Kidney (tissue), 14 donors: ENCODE data around the gene IRAK3. TPM values are rescaled to one million over a fixed set of nuclear protein-coding genes. Genes with fewer than 3 reads are reported as not detected.

Experiments used
- DNase-seq, 5 donors: peaks; one replicate each; pipeline ENCODE4 v3.0.0-alpha.2; 2013 to 2020
- FAIRE-seq: peaks from 2 replicates; lab custom pipeline; 2012; peaks lifted over from hg19 to GRCh38; lab: Jason Lieb, UNC
- H3K27ac ChIP-seq, 2 donors: one replicate each; pipeline ENCODE4 v1.7.0; 2013; ENCODE audit warnings: low read depth in 2 of 2, low read length in 2 of 2, inconsistent platforms in 1 of 2
- H3K27me3 ChIP-seq: one replicate; pipeline ENCODE4 v1.7.1; 2013; ENCODE audit warnings: low read length, inconsistent platforms; ENCODE audit not compliant: control insufficient read depth, insufficient read depth
- H3K36me3 ChIP-seq, 3 donors: one replicate each; pipeline versions ENCODE4 v1.7.0 to v1.7.1; 2013; ENCODE audit warnings: low read length in 3 of 3, control low read depth in 1 of 3, inconsistent platforms in 1 of 3; ENCODE audit not compliant: insufficient read depth in 3 of 3, control insufficient read depth in 2 of 3
- H3K4me1 ChIP-seq, 3 donors: one replicate each; pipeline versions ENCODE4 v1.7.0 to v1.7.1; 2013; ENCODE audit warnings: low read length in 3 of 3, inconsistent platforms in 1 of 3, low read depth in 1 of 3; ENCODE audit not compliant: control insufficient read depth in 2 of 3, insufficient read depth in 2 of 3
- H3K4me3 ChIP-seq, 3 donors: one replicate each; pipeline versions ENCODE4 v1.7.0 to v1.8.1; 2013; ENCODE audit warnings: low read length in 3 of 3, control low read depth in 1 of 3, inconsistent platforms in 1 of 3
- H3K9ac ChIP-seq, 3 donors: one replicate each; pipeline versions ENCODE4 v1.7.0 to v1.7.1; 2013; ENCODE audit warnings: low read length in 3 of 3, control low read depth in 1 of 3, inconsistent platforms in 1 of 3
- H3K9me3 ChIP-seq, 3 donors: one replicate each; pipeline versions ENCODE4 v1.7.0 to v1.7.1; 2013; ENCODE audit warnings: low read length in 3 of 3, control low read depth in 1 of 3, inconsistent platforms in 1 of 3; ENCODE audit not compliant: control insufficient read depth in 2 of 3, insufficient read depth in 1 of 3
- intact Hi-C: fragments of 100-400 bp; cut with DNase I; formaldehyde crosslinking; loops from one replicate; pipeline ENCODE4 v1.11.1; 2022
- polyA plus RNA-seq: library from polyadenylated mRNA; stranded (reverse); fragments of 350-450 nt; fragmentation: Illumina TruSeq; extraction: RNeasy Lipid Tissue Mini Kit (QIAGEN cat#74804); gene quantifications from one replicate; pipeline ENCODE4 v1.2.3, GENCODE V29; 2014; ENCODE audit warnings: low read depth, low replicate concordance; ENCODE audit not compliant: insufficient read depth
- total RNA-seq: library from RNA; stranded (reverse); fragmentation: NEBNext Ultra II Directional; extraction: Animal tissue kit (Norgen Biotek cat#: 25700); gene quantifications from one replicate; pipeline ENCODE4 v1.2.1, GENCODE V29; 2021
- TF ChIP-seq, protein P1 (sequence below): IDR thresholded peaks from 3 replicates; pipeline ENCODE4 v1.5.1; 2012; ENCODE audit warnings: mild to moderate bottlenecking, moderate library complexity, borderline replicate concordance; ENCODE audit not compliant: insufficient read depth; ENCODE audit errors: extremely low read depth
- donor health status: control.
- donor health status: control.
- donor health status: control.
- donor health status: control.
- donor health status: control.
- donor health status: DM: yes; HTN: yes; CAD: no.
- donor health status: Normal renal cell carcinoma (clear cell type).

The IRAK3 gene
- total and polyA plus RNA-seq, 2 donors from 2014 or later = 1.2 to 19.9 TPM

DNA sequence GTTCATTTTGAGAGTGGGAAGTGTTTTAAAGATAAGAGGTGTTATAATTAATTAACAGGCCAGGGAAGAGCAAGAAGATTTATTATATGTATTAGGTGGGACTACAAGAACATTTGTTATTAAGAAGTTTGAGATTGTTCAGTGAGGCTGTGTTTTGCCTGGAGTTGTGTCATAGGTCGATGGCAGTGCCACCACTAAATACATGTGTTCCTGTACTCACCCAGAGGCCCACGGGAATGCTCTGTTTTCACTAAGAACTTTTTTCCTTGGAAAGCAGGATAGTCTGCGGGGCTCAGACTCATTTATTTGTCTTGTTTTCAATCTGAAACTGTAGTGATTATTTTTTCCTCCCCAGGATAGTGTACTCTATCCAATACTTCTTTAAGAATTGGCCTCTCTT lies 10.1 kb downstream of the IRAK3 start:
- FAIRE-seq = no peak
- Histone ChIP-seq H3K9me3 (peaks cover 0 to 6% (median 0%) of the 10 kb centered on the region in 3 donors), H3K4me3 (no peak overlapping the region), H3K36me3 (no peaks in the 10 kb centered on the region), H3K4me1 (peaks cover 0 to 2% (median 0%) of the 10 kb centered on the region in 3 donors), H3K9ac (no peak overlapping the region), H3K27ac (no peak overlapping the region), H3K27me3 (no peaks in the 10 kb centered on the region)
- intact Hi-C loops = no loop called here
- TF ChIP-seq, protein P1, sequence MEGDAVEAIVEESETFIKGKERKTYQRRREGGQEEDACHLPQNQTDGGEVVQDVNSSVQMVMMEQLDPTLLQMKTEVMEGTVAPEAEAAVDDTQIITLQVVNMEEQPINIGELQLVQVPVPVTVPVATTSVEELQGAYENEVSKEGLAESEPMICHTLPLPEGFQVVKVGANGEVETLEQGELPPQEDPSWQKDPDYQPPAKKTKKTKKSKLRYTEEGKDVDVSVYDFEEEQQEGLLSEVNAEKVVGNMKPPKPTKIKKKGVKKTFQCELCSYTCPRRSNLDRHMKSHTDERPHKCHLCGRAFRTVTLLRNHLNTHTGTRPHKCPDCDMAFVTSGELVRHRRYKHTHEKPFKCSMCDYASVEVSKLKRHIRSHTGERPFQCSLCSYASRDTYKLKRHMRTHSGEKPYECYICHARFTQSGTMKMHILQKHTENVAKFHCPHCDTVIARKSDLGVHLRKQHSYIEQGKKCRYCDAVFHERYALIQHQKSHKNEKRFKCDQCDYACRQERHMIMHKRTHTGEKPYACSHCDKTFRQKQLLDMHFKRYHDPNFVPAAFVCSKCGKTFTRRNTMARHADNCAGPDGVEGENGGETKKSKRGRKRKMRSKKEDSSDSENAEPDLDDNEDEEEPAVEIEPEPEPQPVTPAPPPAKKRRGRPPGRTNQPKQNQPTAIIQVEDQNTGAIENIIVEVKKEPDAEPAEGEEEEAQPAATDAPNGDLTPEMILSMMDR = no peak
- no peak for DNase-seq

- DNase-seq = no peak
- FAIRE-seq = no peak
Observed at GRCh38 chr12:66199831-66200509, 11.0 kb downstream of the IRAK3 start.

GRCh38 chr12:66203820-66204219 lies 14.8 kb downstream of the IRAK3 start:
- TF ChIP-seq, protein P1 = no peak
- no peak for DNase-seq
- H3K36me3 ChIP-seq = no peaks in the 10 kb centered on the region
- no peaks in the 10 kb centered on the region for H3K27me3 ChIP-seq
- H3K27ac ChIP-seq = no peak overlapping the region
- H3K9ac ChIP-seq = no peak overlapping the region
- intact Hi-C loops = no loop called here
- H3K4me1 ChIP-seq = no peaks in the 10 kb centered on the region
- H3K4me3 ChIP-seq = no peak overlapping the region
- H3K9me3 ChIP-seq = peaks cover 0 to 6% (median 0%) of the 10 kb centered on the region in 3 donors
- no peak for FAIRE-seq

More at GRCh38 chr12:66199831-66200509, 11.0 kb downstream of the IRAK3 start:
- Histone ChIP-seq H3K36me3 (no peaks in the 10 kb centered on the region), H3K9me3 (peaks cover 0 to 6% (median 0%) of the 10 kb centered on the region in 3 donors), H3K27ac (no peak overlapping the region), H3K4me1 (peaks cover 0 to 2% (median 0%) of the 10 kb centered on the region in 3 donors), H3K4me3 (no peak overlapping the region), H3K9ac (no peak overlapping the region), H3K27me3 (no peaks in the 10 kb centered on the region)
- intact Hi-C loops = no loop called here
- TF ChIP-seq, protein P1 = no peak

DNA sequence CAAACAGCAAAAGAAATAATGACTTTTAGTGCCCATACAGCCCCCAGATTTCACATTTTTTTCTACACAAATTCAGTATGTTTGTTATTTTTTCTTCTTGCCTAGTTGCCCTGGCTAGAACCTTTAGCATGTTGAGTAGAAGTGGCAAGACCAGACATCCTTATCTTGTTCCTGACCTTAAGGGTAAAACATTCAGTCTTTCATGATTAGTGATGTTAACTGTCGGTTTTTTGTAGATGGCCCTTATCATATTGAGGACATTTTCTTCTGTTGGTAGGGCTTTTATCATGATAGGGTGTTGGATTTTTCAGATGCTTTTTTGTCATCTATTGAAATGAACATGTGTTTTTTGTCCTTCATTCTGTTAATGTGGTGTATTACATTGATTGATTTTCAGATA lies 17.1 kb downstream of the IRAK3 start:
- FAIRE-seq (no peak), DNase-seq (no peak)
- TF ChIP-seq, protein P1 = no peak
- no peaks in the 10 kb centered on the region for H3K4me1 ChIP-seq
- H3K4me3 ChIP-seq = no peak overlapping the region
- intact Hi-C loops = no loop called here
- no peak overlapping the region for H3K27ac ChIP-seq
- no peaks in the 10 kb centered on the region for H3K27me3 ChIP-seq
- H3K36me3 ChIP-seq = no peaks in the 10 kb centered on the region
- H3K9ac ChIP-seq = no peak overlapping the region
- no peaks in the 10 kb centered on the region for H3K9me3 ChIP-seq
